HG02571 (cell line): ENCODE data around the gene ADAMTSL4.
"Not testable (repeated sequence)": the region's sequence is repeated elsewhere in the genome, so short reads cannot be mapped to it uniquely, and the experiment has no call there.

Experiments
- ATAC-seq: cut with Tn5 transposase; IDR thresholded peaks from one replicate; pipeline ENCODE4 v1.9.1; 2021; ENCODE audit warnings: mild to moderate bottlenecking, moderate library complexity; ENCODE audit not compliant: unreplicated experiment

The ADAMTSL4 gene

GRCh38 chr1:150555198-150555970 is 6.2 kb downstream of the ADAMTSL4 start:
- no peak for ATAC-seq

GRCh38 chr1:150555971-150556865 is 7.0 kb downstream of the ADAMTSL4 start:
- ATAC-seq: no peak

- no peak for ATAC-seq
These were observed 7.9 kb downstream of the ADAMTSL4 start for GRCh38 chr1:150557065-150557600.

DNA sequence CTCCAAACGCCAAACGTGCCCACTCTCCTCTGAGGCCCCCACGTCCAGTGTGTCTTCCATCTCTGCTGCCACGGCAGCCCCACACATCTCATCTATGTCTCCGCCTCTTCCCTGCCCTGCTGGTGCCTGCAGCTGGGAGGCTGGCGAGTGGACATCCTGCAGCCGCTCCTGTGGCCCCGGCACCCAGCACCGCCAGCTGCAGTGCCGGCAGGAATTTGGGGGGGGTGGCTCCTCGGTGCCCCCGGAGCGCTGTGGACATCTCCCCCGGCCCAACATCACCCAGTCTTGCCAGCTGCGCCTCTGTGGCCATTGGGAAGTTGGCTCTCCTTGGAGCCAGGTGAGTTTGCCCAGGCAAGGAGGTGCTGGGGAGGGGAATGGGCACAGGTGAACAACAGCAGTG is 8.6 kb downstream of the ADAMTSL4 start:
- ATAC-seq: no peak

GRCh38 chr1:150558303-150558704 is 9.1 kb downstream of the ADAMTSL4 start:
- ATAC-seq: no peak

DNA sequence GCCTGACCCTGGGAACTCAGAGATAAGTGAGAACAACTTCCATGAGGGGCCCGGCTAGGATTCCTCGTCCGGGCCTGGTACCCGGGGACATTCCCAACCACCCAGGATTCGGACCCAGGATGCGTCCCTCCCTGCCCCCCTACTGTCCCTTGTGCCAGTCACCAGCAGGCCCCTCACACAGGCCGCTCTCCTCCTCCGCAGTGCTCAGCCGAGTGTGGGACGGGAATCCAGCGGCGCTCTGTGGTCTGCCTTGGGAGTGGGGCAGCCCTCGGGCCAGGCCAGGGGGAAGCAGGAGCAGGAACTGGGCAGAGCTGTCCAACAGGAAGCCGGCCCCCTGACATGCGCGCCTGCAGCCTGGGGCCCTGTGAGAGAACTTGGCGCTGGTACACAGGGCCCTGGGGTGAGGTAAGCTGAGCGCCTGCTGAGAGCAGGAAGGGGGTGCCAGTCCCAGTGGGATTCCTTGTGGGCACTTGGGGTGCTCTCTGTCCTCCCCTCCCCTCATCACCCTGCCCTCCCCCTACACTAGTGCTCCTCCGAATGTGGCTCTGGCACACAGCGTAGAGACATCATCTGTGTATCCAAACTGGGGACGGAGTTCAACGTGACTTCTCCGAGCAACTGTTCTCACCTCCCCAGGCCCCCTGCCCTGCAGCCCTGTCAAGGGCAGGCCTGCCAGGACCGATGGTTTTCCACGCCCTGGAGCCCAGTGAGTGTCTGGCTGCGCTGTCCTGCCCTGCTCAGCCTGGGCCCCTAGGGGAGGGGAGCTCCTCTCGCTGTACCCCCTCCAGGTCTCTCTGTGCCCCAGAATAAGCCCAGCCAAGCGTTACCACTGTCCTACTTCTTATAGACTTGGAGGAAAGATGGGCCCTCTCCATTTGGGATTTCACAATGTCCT is 9.8 kb downstream of the ADAMTSL4 start:
- ATAC-seq: no peak

DNA sequence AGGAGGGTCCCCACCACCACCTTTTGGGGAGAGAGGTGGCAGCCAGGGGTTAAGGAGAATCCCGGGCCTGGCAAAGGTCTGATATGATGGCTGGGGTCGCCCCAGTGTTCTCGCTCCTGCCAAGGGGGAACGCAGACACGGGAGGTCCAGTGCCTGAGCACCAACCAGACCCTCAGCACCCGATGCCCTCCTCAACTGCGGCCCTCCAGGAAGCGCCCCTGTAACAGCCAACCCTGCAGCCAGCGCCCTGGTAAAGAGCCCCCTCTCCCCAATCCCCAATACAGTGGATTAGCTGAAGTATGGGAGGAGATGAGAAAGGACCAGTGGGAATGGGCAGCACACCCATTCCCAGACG is 10.4 kb downstream of the ADAMTSL4 start:
- ATAC-seq: no peak

DNA sequence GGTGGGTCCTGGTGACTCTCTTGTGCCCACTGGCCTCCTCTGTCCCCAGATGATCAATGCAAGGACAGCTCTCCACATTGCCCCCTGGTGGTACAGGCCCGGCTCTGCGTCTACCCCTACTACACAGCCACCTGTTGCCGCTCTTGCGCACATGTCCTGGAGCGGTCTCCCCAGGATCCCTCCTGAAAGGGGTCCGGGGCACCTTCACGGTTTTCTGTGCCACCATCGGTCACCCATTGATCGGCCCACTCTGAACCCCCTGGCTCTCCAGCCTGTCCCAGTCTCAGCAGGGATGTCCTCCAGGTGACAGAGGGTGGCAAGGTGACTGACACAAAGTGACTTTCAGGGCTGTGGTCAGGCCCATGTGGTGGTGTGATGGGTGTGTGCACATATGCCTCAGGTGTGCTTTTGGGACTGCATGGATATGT is 10.8 kb downstream of the ADAMTSL4 start:
- no peak for ATAC-seq

DNA sequence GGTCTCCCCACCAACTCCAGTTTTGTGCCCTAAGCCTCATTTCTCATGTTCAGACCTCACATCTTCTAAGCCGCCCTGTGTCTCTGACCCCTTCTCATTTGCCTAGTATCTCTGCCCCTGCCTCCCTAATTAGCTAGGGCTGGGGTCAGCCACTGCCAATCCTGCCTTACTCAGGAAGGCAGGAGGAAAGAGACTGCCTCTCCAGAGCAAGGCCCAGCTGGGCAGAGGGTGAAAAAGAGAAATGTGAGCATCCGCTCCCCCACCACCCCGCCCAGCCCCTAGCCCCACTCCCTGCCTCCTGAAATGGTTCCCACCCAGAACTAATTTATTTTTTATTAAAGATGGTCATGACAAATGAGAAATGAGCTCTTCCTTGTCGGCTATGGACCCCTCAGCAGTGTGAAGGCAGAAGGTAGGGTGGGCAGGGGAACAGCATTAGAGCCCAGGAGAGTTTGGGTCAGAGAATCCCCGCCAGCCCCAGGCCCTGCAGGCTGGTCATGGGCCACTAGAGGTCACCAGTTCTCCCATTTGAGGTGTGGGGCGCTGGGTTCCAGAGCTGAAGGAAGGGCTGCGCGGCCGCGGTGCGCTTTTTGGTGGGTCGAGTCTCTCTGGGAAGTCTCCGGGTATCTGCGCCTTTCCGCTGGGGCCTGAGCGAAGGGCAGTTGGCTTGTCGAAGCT is 11.5 kb downstream of the ADAMTSL4 start:
- peak; percentile 22 for ATAC-seq

GRCh38 chr1:150561254-150561973 is 12.2 kb downstream of the ADAMTSL4 start:
- ATAC-seq: peak; percentile 23

DNA sequence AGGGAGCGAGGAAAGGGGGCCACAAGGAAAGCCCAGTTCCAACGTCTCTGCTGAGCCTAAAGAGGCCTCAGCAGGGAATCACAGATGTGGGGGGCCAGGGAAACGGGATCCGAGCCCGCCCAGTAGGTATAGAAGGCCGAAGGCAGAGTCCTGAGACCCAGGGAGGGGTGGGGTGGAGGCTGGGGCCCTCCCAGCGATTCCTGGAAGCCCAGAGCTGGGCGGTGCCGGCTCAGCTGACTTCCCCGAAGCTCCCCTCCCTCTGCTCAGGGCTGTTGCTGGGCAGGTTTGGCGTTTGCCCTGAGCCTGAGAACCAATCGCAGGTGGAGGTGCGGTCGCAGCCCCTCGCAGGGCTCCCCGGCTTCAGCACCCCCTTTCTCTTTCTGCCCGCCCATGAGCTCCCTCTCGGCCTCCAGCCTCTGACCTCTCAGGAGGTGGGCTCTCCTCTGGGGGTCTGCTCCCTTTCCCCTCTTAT is 12.8 kb downstream of the ADAMTSL4 start:
- ATAC-seq: peak; percentile 36

- ATAC-seq: peak; percentile 37
These were observed 13.5 kb downstream of the ADAMTSL4 start for GRCh38 chr1:150562446-150563339.

- ATAC-seq: peak; percentile 18
These were observed 14.3 kb downstream of the ADAMTSL4 start for GRCh38 chr1:150563340-150564038.

DNA sequence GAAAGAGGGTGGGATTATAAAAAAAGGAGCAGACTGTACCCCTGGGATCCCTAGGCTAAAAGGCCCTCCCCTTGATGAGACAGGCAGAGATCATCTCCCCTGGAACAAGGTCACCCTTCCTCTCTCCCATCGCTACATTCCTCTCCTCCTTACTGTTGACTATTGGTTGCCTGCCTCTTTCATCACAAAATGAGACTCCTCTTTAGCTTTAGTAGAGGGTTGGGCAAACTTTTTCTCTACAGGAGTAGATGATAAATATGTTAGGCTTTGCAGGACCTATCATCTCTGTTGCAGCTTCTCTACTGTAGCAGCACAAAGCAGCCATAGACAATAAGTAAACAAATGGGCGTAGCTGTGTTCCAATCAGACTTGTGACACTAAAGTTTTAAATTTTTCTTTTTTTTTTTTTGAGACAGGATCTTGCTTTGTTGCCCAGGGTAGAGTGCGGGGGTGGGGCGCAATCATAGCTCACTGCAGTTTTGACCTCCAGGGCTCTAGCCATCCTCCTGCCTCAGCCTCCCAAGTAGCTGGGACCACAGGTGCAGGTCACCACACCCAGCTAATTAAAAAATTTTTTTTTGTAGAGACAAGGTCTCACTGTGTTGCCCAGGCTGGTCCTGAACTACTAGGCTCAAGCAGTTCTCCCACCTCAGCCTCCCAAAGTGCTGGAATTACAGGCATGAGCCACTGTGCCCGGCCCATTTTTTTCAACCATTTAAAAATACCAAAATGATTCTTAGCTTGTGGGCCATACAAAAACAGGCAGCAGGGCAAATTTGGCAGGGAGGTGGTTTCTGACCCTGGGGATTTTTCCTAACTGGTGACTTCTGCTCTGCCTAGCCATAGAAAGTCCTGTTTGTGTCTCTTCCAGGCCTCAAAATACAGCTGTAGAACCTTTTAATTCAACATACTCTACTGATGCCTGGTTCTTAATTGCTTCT is 15.1 kb downstream of the ADAMTSL4 start:
- no peak for ATAC-seq

- not testable (repeated sequence) for ATAC-seq
These were observed 16.2 kb downstream of the ADAMTSL4 start for GRCh38 chr1:150565240-150565991.
